HG02973 (cell line): ENCODE results near the gene PPP1R37.

Experiments used
- ATAC-seq: cut with Tn5 transposase; IDR thresholded peaks from one replicate; pipeline ENCODE4 v1.9.1; 2021; ENCODE audit warnings: moderate library complexity; ENCODE audit not compliant: unreplicated experiment

The PPP1R37 gene

GRCh38 chr19:45070861-45071544 is 22.0 kb upstream of the PPP1R37 start:
- no peak for ATAC-seq

DNA sequence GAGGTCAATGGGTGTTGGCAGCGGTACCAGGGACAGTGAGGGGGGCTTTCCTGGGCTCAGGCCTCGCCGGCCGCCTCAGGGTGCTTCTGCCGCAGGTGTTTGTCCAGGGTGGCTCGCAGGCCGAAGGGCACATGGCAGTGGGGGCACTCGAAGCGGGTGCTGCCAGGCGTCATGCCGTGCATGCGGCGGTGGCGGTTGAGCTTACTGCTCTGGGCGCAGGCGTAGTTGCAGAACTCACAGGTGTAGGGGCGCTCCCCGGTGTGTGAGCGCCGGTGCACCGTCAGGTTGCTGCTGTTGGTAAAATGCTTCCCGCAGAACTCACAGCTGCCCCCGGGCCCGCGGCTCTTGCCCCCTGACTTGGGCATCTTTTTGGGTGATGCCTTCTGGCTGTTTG is 21.4 kb upstream of the PPP1R37 start:
- ATAC-seq = no peak

DNA sequence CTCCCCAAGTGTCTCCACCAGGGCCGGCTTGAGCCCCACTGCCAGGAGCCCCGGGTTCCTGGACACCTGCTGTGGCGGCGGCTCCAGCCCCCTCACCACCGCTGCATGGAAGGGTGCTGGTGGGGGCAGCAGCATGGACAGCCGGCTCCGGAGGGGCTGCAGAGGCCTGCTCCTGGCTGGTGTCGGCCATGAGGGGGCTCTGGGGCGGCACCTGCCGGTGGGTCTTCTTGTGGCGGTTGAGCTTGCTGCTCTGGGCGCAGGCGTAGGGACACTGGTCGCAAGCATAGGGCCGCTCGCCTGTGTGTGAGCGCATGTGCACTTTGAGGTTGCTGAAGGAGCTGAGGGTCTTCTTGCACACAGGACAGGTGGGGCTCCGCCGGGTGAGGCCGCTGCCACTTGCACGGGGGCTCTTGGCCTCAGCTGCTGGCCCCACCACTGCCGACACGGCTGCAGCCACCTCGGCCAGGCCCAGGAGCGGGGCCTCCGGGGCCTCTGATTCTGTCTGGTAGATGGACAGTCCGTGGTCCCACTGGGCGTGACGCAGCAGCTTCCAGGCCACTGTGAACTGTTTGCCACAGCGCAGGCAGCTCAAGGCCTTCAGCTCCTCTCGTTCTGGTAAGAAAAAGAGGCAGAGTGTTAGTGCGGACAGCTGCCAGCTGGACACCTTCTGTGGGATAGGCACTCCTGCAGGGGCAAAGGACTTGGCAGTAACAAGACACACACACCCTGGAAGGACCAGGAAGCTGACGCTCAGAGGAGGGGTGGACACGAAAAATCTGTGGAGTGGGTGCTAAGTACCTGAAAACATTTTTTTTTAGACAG is 20.8 kb upstream of the PPP1R37 start:
- no peak for ATAC-seq

GRCh38 chr19:45074744-45075300 is 18.2 kb upstream of the PPP1R37 start:
- no peak for ATAC-seq

DNA sequence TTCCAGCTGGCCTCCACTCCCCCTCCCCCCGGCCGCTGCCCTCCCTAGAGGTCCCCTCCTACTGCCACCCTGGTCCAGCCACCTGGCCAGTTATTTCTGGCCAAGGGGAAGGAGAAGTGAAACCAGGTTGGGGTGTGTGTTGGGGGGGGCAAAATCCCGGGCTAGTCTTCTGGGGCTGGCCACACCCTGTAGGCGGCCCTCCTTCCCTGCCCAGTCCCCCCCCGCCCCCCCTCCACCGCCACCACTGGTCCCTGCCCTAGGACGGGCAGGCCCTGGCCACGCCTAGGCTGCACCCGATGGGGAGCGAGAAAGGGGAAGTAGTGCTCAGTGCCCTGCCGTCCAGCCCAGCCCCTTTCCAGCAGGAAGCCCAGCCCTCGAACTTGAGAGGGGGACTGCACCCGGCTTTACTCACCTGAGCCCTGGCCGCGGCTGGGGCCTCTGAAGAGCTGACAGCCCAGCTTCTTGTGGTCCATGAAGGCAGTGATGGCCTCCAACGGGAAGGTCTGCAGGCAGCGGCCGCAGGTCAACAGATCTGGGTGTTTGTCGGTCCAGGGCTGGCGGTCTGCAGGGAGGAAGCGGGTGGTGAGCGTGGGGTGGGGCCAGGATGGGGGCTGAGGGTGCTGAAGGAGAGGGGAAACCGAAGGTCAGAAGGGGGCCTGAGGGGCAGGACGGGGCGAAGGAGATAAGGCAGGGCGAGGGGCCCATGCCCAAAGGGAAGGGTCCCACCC is 17.5 kb upstream of the PPP1R37 start:
- ATAC-seq = peak; percentile 40

- ATAC-seq = peak; percentile 40
These were observed 16.7 kb upstream of the PPP1R37 start, which contains the start of gene ZNF296 for GRCh38 chr19:45076029-45076850. Gene ZNF296, minus strand, starts transcription at chr19:45076478. Its CDS starts 105 bp downstream, at chr19:45076373.

DNA sequence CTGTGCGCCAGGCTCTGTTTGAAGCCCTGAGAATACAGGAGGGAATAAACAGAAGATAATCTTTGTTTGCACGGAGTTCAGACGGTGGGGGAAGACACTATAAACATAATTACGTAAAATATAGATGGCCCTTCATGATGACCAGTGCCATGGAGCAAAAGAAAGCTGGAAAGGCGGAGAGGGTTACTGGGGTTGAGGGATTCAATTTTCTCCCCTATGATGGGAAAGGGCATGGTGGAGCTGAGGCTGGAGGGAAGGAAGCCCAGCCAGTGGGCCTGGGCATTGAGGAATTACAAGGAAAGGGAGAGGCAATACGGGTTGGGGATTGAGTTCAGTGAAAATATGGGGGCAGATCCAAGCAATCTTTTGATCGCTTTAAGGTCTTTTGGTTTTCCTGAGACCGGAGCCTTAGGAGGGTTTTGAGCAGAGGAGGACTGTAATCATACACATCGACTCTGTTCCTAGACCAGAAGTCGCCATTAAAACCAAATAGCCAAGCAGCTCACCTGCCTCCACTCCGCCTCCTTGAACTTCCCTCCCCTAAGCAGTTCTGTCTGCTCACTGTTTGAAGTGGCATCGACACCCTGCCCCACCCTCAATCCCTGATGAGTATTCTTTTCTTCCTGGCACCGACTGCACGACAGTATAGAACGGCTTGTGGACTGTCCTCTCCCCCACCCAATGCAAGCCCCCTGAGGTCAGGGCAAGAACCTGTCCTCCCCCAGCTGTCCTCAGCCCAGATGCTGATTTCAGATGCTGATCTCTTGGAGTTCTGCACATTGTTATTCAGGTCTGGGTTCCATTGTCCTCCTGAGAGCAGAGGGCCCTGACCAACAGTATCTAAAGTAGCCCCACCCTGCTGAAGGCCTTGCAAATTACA is 15.9 kb upstream of the PPP1R37 start:
- no peak for ATAC-seq

- ATAC-seq = no peak
These were observed 14.5 kb upstream of the PPP1R37 start for GRCh38 chr19:45078390-45079062.

- ATAC-seq = peak; percentile 24
These were observed 13.7 kb upstream of the PPP1R37 start, which contains the start of gene GEMIN7 for GRCh38 chr19:45079063-45079910. Gene GEMIN7, plus strand, starts transcription at chr19:45079260. Its CDS starts 10,855 bp downstream, at chr19:45090115.

DNA sequence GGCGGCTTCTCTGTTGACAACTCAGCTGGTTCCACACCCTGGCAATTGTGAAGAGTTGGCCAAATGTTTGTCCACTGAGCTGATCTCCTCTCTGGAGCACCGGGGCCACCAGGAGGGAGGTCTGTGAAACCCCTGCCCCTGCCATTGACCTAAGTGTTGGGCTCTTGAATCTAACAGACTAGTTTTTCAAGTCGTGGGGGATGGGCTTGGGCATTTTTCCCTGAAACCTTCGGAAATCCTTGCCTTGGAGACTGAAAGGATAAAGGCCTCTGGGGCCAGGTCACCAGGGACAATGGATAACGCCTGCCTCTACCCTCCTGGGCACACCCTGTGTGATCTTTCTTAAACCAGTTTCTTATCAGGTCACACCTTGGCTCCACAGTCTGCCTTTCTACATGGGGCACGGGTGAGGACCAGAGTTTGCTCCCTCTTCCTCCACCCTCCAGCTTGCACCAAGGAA is 13.0 kb upstream of the PPP1R37 start:
- no peak for ATAC-seq

DNA sequence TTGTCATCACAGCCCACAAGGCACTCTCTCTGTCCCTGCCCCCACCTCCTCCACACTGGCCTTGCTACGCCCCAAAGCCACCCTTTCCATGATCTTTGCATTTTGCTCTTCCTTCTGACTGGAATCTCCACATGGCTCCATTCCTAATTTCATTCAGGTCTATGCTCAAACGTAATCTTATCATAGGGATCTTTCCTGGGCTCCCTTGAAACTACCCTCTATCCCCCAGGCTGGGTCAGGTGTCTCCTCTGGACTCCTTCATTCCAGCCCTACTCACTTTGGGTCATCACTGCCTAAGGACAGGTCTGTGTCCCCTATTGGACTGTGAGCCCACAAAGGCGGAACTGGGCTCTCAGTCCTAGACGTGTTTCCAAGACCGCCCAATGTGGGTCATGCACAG is 10.8 kb upstream of the PPP1R37 start:
- no peak for ATAC-seq

GRCh38 chr19:45086480-45086879 is 6.5 kb upstream of the PPP1R37 start:
- no peak for ATAC-seq

GRCh38 chr19:45087531-45087930 is 5.4 kb upstream of the PPP1R37 start:
- ATAC-seq = no peak

GRCh38 chr19:45090034-45090433 is 2.9 kb upstream of the PPP1R37 start:
- no peak for ATAC-seq

- ATAC-seq = no peak
These were observed 2.4 kb upstream of the PPP1R37 start for GRCh38 chr19:45090606-45091005.

- peak; percentile 49 for ATAC-seq
These were observed 1.7 kb upstream of the PPP1R37 start for GRCh38 chr19:45091031-45091923.

GRCh38 chr19:45094137-45094536 is 1.2 kb downstream of the PPP1R37 start:
- ATAC-seq = no peak
